HG03457 (cell line): ENCODE results near the gene SLC35G3.
"Not testable (repeated sequence)": the region's sequence is repeated elsewhere in the genome, so short reads cannot be mapped to it uniquely, and the experiment has no call there.

Experiments
- ATAC-seq: cut with Tn5 transposase; IDR thresholded peaks from one replicate; pipeline ENCODE4 v1.9.1; 2021; ENCODE audit warnings: moderate number of reproducible peaks; ENCODE audit not compliant: unreplicated experiment

Gene SLC35G3

DNA sequence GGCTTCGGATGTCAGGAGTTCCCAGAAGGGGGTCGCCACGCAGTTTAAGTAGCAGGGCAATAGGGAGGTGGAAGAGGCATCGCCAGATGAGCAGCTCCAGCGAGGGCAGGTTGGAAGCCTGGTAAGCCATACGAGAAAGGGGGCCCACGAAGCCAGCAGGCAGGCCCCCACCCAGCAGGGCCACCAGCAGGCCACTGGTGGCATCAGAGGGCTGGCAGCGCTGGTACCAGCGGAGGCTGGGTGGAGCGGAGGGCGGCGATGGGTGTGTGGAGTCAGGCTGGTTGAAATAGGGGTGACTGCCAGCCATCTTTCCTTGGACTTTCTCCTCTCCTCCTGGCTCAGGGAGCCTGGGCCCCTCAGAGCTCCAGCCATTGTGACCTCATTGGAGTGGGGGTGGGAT is at the start of gene SLC35G3:
SLC35G3 (minus strand) TSS at position 393 of the 400 bp plus-strand sequence; CDS start at position 307, 86 bp downstream.
- not testable (repeated sequence) for ATAC-seq

GRCh38 chr17:35243561-35244340 is 49.6 kb upstream of the SLC35G3 start:
- no peak for ATAC-seq

GRCh38 chr17:35242805-35243560 is 48.8 kb upstream of the SLC35G3 start, which contains the start of gene SLFN5:
SLFN5 (plus strand) TSS chr17:35243072; CDS start chr17:35258691, 15,619 bp downstream.
- ATAC-seq, result peak; percentile 50

GRCh38 chr17:35242158-35242804 is 48.1 kb upstream of the SLC35G3 start:
- peak; percentile 40 for ATAC-seq

GRCh38 chr17:35241520-35241919 is 47.3 kb upstream of the SLC35G3 start:
- ATAC-seq, result no peak

DNA sequence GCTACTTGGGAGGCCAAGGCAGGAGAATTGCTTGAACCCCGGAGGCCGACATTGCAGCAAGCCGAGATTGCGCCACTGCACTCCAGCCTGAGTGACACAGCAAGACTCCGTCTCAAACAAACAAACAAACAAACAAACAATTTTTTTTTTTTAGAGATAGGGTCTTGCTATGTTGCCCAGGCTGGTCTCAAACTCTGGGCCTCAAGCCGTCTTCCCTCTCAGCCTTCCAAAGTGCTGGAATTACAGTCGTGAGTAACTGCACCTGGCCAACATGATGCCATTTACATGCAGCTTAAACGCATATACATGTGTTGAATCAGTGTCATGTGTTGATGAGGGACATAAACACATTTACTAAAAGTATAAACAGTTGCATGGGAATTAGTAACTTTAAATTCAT is 46.7 kb upstream of the SLC35G3 start:
- no peak for ATAC-seq

DNA sequence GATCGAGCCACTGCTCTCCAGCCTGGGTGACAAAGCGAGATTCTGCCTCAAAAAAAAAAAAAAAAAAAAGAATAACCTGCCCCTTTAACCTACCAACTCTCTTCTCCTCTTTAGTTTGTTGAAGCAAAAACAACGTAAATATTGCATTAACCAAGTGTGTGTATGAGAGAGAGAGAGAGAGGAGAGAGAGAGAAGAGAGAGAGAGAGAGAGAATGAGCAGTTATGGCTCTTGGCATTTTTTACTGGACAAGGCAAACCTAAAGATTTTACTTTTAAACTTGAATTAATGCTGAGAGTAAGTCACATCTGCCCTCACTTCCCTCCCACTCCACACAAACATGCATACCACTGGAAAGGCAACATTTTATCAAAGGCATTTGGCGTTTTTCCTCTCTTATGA is 45.6 kb upstream of the SLC35G3 start:
- ATAC-seq, result no peak

- ATAC-seq, result no peak
Measured at GRCh38 chr17:35238821-35239220, 44.6 kb upstream of the SLC35G3 start.

- no peak for ATAC-seq
Measured at GRCh38 chr17:35236821-35237220, 42.6 kb upstream of the SLC35G3 start.

- no peak for ATAC-seq
Measured at GRCh38 chr17:35235917-35236316, 41.7 kb upstream of the SLC35G3 start.

GRCh38 chr17:35235289-35235688 is 41.1 kb upstream of the SLC35G3 start:
- ATAC-seq, result no peak

DNA sequence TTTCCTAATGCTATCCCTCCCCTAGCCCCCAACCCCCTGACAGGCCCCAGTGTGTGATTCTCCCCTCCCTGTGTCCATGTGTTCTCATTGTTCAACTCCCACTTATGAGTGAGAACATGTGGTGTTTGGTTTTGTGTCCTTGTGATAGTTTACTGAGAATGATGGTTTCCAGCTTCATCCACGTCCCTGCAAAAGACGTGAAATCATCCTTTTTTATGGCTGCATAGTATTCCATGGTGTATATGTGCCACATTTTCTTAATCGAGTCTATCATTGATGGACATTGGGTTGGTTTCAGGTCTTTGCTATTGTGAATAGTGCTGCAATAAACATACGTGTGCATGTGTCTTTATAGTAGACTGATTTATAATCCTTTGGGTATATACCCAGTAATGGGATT is 40.1 kb upstream of the SLC35G3 start:
- ATAC-seq, result not testable (repeated sequence)

DNA sequence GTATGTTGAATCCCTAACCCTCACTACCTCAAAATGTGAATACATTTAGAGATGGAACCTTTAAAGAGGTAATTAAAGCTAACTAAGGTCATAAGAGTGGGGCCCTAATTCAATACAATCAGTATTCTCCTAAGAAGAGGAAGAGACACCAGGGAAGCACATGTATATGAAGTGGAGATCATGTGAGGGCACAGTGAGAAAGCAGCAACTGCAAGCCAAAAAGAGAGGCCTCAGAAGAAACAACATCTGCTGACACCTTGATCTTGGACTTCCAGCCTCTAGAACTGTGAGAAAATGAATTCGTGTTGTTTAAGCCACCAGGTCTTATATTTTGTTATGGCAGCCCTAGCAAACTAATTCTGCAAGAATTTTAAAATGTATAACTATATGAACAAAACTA is 35.4 kb upstream of the SLC35G3 start:
- ATAC-seq, result no peak

- no peak for ATAC-seq
Measured at GRCh38 chr17:35227546-35227945, 33.4 kb upstream of the SLC35G3 start.

- ATAC-seq, result no peak
Measured at GRCh38 chr17:35224436-35224835, 30.2 kb upstream of the SLC35G3 start.

DNA sequence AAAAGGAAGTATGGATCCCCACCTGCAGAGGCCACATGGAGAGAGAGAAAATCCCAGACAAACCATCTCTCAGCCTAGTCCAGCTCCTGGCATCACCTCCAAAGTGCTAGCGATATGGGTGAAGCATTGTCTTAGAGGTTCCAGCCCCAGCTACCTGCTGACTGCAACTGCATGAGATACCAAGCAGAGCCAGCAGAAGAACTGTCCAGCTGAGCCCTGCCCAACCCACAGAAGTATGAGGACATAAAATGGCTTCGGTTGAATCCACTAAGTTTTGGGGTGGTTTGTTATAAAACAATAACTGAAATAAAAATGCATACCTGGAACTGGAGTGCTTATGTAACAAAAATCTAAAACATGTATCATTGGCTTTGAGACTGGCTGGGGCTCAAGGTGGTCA is 28.3 kb upstream of the SLC35G3 start:
- no peak for ATAC-seq

GRCh38 chr17:35218915-35219314 is 24.7 kb upstream of the SLC35G3 start:
- ATAC-seq, result no peak

DNA sequence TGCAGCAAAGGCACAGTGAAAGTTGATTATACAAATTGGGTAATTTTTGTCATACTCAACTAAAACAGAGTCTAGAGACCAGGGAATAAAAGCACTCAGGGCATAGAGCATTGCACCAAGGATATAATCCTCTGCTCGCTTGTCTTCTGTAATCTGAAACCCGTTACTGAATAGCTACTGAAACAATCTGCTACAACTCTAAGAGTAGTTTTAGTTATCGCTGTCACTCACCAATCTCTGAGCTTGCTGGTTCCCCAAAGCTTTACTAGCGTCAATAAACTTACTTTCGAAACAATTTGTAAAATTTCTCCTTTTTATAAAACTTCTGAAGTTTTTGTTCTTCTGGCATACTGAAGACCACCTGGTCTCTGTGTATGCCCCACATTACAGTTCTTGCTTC is 22.9 kb upstream of the SLC35G3 start:
- ATAC-seq, result no peak

- ATAC-seq, result no peak
Measured at GRCh38 chr17:35214631-35215273, 20.6 kb upstream of the SLC35G3 start.

GRCh38 chr17:35214192-35214591 is 20.0 kb upstream of the SLC35G3 start:
- ATAC-seq, result no peak

- no peak for ATAC-seq
Measured at GRCh38 chr17:35213412-35213940, 19.3 kb upstream of the SLC35G3 start.
